Activated naive CD8-positive, alpha-beta T cell (primary cell): ENCODE data around the gene SMYD1.

Source experiments
- H3K27ac Mint-ChIP-seq: one replicate; pipeline ENCODE4 v1.8.0; 2021; ENCODE audit warnings: mixed read lengths
- H3K27me3 Mint-ChIP-seq: one replicate; pipeline ENCODE4 v1.8.0; 2021; ENCODE audit warnings: mixed read lengths
- H3K36me3 Mint-ChIP-seq: one replicate; pipeline ENCODE4 v1.8.0; 2021; ENCODE audit warnings: mixed read lengths
- H3K4me1 Mint-ChIP-seq: one replicate; pipeline ENCODE4 v1.8.0; 2021; ENCODE audit warnings: low read depth, mixed read lengths
- H3K4me3 Mint-ChIP-seq: one replicate; pipeline ENCODE4 v1.8.0; 2021; ENCODE audit warnings: mild to moderate bottlenecking, mixed read lengths
- H3K9me3 Mint-ChIP-seq: one replicate; pipeline ENCODE4 v1.8.0; 2021; ENCODE audit warnings: low read depth, mixed read lengths

The SMYD1 gene

GRCh38 chr2:88049622-88050021 lies 18.0 kb upstream of the SMYD1 start:
- peaks cover 66% of the 10 kb centered on the region for H3K4me1 Mint-ChIP-seq

GRCh38 chr2:88051792-88052191 lies 15.8 kb upstream of the SMYD1 start:
- no peaks in the 10 kb centered on the region for H3K27me3 Mint-ChIP-seq
- peak overlapping the region; percentile 22 for H3K27ac Mint-ChIP-seq
- peaks cover 11% of the 10 kb centered on the region for H3K36me3 Mint-ChIP-seq
- H3K9me3 Mint-ChIP-seq, result no peaks in the 10 kb centered on the region
- peaks cover 66% of the 10 kb centered on the region for H3K4me1 Mint-ChIP-seq
- H3K4me3 Mint-ChIP-seq, result no peak overlapping the region

More at GRCh38 chr2:88049622-88050021, 18.0 kb upstream of the SMYD1 start:
- Mint-ChIP-seq H3K4me3 (no peak overlapping the region), H3K36me3 (peaks cover 11% of the 10 kb centered on the region), H3K27ac (peak overlapping the region; percentile 52), H3K9me3 (no peaks in the 10 kb centered on the region), H3K27me3 (no peaks in the 10 kb centered on the region)

- Mint-ChIP-seq H3K4me1 (peaks cover 79% of the 10 kb centered on the region), H3K9me3 (no peaks in the 10 kb centered on the region), H3K27ac (peak overlapping the region; percentile 98), H3K27me3 (no peaks in the 10 kb centered on the region), H3K4me3 (peak overlapping the region; percentile 98), H3K36me3 (peaks cover 11% of the 10 kb centered on the region)
Observed at GRCh38 chr2:88053296-88053695, 14.3 kb upstream of the SMYD1 start.

DNA sequence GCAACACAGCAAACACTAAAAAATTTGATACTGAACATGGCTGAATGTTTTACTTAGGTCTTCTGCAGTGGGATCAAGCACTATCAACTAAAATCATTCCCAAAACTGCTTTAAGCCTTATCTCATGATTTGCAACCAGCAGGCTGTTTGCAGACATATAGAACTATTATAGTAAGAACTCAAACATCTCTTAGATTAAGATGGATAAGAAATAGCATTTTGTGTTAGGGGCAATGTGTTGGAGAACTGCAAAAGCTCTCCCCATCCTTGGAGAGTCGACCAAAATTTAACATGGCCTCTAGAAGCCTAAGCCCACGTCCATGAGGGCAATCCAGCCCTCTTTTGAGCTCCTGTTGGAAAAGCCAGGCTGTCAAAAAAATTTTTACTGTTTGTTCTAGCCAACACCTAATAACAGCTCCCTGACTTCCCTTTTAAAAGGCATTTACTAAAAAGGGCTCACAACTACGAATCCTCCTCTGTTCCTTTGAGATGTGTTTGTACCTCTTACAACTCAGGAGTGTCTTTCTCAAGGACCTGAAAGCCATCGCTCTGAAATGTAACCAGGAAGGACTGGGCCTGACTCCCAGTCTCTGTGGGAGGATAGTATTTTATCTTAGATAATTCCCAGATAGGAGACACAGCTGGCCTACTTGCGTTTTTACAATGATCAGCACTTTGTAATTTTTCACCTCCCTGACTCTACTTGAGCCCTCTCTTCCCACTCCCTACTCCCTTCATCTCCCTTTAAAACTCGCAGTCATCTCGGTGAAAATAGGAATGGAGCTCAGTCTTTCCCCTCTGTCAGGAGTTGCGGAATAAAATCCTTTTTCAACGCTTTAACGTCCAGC lies 13.5 kb upstream of the SMYD1 start:
- Mint-ChIP-seq H3K27ac (peak overlapping the region; percentile 98), H3K27me3 (no peaks in the 10 kb centered on the region), H3K4me3 (peak overlapping the region; percentile 98), H3K4me1 (peaks cover 76% of the 10 kb centered on the region), H3K36me3 (peaks cover 11% of the 10 kb centered on the region), H3K9me3 (no peaks in the 10 kb centered on the region)

- no peaks in the 10 kb centered on the region for H3K27me3 Mint-ChIP-seq
- peak overlapping the region; percentile 98 for H3K27ac Mint-ChIP-seq
- no peaks in the 10 kb centered on the region for H3K9me3 Mint-ChIP-seq
- peak overlapping the region; percentile 98 for H3K4me3 Mint-ChIP-seq
- peaks cover 70% of the 10 kb centered on the region for H3K4me1 Mint-ChIP-seq
- H3K36me3 Mint-ChIP-seq, result peaks cover 11% of the 10 kb centered on the region
Observed at GRCh38 chr2:88054782-88055370, 12.7 kb upstream of the SMYD1 start.

DNA sequence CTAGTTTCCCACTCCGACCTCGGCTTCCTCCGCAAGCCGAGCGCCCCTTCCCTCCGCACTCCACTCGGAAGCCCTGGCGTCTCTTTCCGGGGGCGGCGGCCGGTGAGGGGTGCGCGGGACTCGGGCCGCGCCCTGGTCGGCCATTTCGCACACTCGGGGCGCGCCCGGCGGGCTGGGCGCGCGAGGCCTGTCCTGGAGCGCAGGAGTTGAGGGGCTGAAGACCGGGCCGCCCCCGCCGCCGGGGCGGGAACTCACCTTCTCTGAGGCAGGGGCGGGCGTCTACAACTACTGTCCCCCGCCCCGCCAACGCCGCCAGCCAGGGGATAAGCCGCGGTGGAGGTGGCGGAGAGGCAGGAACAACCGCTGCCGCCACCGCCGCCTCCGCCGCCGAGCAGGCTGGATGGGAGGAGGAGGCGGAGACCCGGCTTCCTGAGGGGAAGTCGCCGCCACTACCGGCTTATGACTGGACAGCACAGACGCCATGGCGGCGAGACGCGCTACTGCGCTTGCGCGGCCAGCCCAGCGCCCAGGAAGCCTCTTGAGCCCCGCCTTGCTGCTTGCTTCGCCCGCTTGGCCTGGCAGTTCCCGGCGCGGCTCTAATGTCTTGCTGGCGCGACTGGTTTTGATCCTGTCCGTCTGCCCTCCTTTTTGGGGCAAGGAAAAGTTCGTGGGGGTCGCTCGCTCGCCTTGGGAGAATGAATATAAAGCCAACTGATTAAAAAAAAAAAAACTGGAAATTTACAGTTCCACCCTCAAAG lies 12.1 kb upstream of the SMYD1 start, which contains the start of gene KRCC1:
TSS of gene KRCC1 (minus strand) at position 413 of the 758 bp plus-strand sequence. CDS start 27,220 bp downstream, outside the sequence.
- H3K27me3 Mint-ChIP-seq, result no peaks in the 10 kb centered on the region
- peaks cover 65% of the 10 kb centered on the region for H3K4me1 Mint-ChIP-seq

GRCh38 chr2:88057437-88057844 lies 10.2 kb upstream of the SMYD1 start:
- Mint-ChIP-seq H3K4me1 (peaks cover 53% of the 10 kb centered on the region), H3K4me3 (peak overlapping the region; percentile 98), H3K27ac (peak overlapping the region; percentile 97)

More for the DNA sequence above, 12.1 kb upstream of the SMYD1 start, which contains the start of gene KRCC1:
- Mint-ChIP-seq H3K4me3 (peak within 1 kb of the TSS; percentile 98), H3K27ac (peak within 1 kb of the TSS; percentile 98), H3K36me3 (peaks cover 11% of the 10 kb centered on the region), H3K9me3 (no peaks in the 10 kb centered on the region)

GRCh38 chr2:88058191-88058590 lies 9.4 kb upstream of the SMYD1 start:
- peaks cover 45% of the 10 kb centered on the region for H3K4me1 Mint-ChIP-seq

More at GRCh38 chr2:88057437-88057844, 10.2 kb upstream of the SMYD1 start:
- Mint-ChIP-seq H3K36me3 (peaks cover 11% of the 10 kb centered on the region), H3K9me3 (no peaks in the 10 kb centered on the region), H3K27me3 (no peaks in the 10 kb centered on the region)

GRCh38 chr2:88059979-88060906 lies 7.4 kb upstream of the SMYD1 start:
- H3K36me3 Mint-ChIP-seq, result peaks cover under 1% of the 10 kb centered on the region
- H3K27ac Mint-ChIP-seq, result no peak overlapping the region
- no peak overlapping the region for H3K4me3 Mint-ChIP-seq
- no peaks in the 10 kb centered on the region for H3K27me3 Mint-ChIP-seq
- H3K4me1 Mint-ChIP-seq, result peaks cover 27% of the 10 kb centered on the region
- H3K9me3 Mint-ChIP-seq, result no peaks in the 10 kb centered on the region

More at GRCh38 chr2:88058191-88058590, 9.4 kb upstream of the SMYD1 start:
- H3K27me3 Mint-ChIP-seq, result no peaks in the 10 kb centered on the region
- H3K9me3 Mint-ChIP-seq, result no peaks in the 10 kb centered on the region
- H3K27ac Mint-ChIP-seq, result peak overlapping the region; percentile 54
- peaks cover 8% of the 10 kb centered on the region for H3K36me3 Mint-ChIP-seq
- no peak overlapping the region for H3K4me3 Mint-ChIP-seq

- H3K27ac Mint-ChIP-seq, result no peak overlapping the region
- no peaks in the 10 kb centered on the region for H3K9me3 Mint-ChIP-seq
- H3K27me3 Mint-ChIP-seq, result no peaks in the 10 kb centered on the region
- H3K4me3 Mint-ChIP-seq, result no peak overlapping the region
- H3K36me3 Mint-ChIP-seq, result no peaks in the 10 kb centered on the region
- peaks cover 24% of the 10 kb centered on the region for H3K4me1 Mint-ChIP-seq
Observed at GRCh38 chr2:88060907-88061275, 6.7 kb upstream of the SMYD1 start.

DNA sequence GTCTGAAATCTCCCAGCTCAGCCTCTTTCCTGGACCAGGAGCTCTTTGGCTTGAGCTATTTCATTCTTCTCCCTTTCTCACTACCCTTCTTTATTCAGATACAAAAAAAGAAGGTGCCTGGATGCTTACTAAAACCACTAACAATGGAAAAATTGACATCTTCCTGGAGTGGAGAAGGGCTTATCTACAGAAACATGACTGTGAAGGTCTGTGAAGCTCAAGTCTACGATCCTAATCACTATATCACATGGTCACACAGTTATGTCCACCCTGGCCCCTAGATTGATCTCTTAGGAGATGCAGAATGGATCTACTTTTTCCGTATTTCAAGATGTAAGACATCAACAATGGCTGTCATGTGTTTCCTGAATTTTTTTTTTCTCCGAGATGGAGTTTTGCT lies 6.3 kb upstream of the SMYD1 start:
- no peak overlapping the region for H3K27ac Mint-ChIP-seq

DNA sequence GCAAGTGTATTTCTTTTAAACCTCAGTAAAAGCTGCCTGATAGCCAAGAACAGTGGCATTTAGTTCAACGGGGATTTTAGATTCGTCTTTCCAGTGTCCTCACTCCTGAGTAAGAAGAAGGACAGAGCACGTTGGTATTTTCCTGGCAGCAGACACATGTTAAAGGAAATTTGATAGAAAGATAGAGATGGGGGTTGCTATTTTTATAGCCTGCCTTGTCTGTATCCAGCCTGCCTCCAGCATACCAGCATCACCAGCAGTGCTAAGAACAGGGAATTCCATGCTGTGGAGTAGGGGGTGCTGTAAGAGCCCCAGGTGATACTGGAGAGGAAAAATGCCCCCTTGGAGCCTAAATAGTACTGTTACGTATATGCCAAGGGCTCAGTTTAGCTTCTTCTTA lies 1.1 kb upstream of the SMYD1 start:
- no peaks in the 10 kb centered on the region for H3K4me1 Mint-ChIP-seq
- H3K4me3 Mint-ChIP-seq, result no peak overlapping the region
- no peaks in the 10 kb centered on the region for H3K9me3 Mint-ChIP-seq
- no peak overlapping the region for H3K27ac Mint-ChIP-seq
- H3K27me3 Mint-ChIP-seq, result no peaks in the 10 kb centered on the region
- no peaks in the 10 kb centered on the region for H3K36me3 Mint-ChIP-seq

More for the DNA sequence above, 6.3 kb upstream of the SMYD1 start:
- H3K36me3 Mint-ChIP-seq, result no peaks in the 10 kb centered on the region
- no peak overlapping the region for H3K4me3 Mint-ChIP-seq
- no peaks in the 10 kb centered on the region for H3K27me3 Mint-ChIP-seq
- peaks cover 20% of the 10 kb centered on the region for H3K4me1 Mint-ChIP-seq
- H3K9me3 Mint-ChIP-seq, result no peaks in the 10 kb centered on the region

DNA sequence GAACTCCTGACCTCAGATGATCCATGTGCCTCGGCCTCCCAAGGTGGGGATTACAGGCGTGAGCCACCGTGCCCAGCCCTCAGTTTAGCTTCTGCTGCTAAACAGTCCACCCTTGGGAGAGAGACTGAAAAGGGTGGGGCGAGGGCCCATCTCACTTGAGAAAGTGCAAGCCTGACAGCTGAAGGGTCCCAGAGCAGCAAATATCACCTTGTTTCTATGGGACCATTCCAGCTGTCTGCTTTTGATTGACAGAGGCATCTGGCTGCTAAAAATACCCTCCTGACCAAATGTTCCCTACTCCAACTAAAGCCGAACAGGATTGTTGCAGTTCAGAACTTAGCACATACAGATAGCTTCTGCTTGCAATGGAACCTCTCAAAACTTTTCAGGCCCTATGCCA lies 436 bp upstream of the SMYD1 start:
- Mint-ChIP-seq H3K27me3 (no peaks in the 10 kb centered on the region), H3K4me3 (no peak overlapping the region), H3K9me3 (no peaks in the 10 kb centered on the region), H3K36me3 (no peaks in the 10 kb centered on the region), H3K4me1 (no peaks in the 10 kb centered on the region), H3K27ac (no peak overlapping the region)

- Mint-ChIP-seq H3K9me3 (peaks cover 2% of the 10 kb centered on the region), H3K4me1 (no peaks in the 10 kb centered on the region), H3K4me3 (no peak overlapping the region), H3K36me3 (no peaks in the 10 kb centered on the region), H3K27ac (no peak overlapping the region), H3K27me3 (no peaks in the 10 kb centered on the region)
Observed at GRCh38 chr2:88068044-88068443, 419 bp downstream of the SMYD1 start.
